Medulla oblongata (tissue), 1 donor: Measurements from ENCODE around the gene ANGEL1.

ENCODE experiments used
- DNase-seq: peaks from one replicate; pipeline ENCODE4 v3.0.0-alpha.2; 2015; ENCODE audit errors: extremely low spot score

Gene ANGEL1

GRCh38 chr14:76765461-76765931, 47.2 kb downstream of the ANGEL1 start:
- no peak for DNase-seq

GRCh38 chr14:76763096-76764041, 49.3 kb downstream of the ANGEL1 start:
- peak; percentile 80 for DNase-seq

- peak; percentile 56 for DNase-seq
Measured at GRCh38 chr14:76762411-76763095, 50.1 kb downstream of the ANGEL1 start.

DNA sequence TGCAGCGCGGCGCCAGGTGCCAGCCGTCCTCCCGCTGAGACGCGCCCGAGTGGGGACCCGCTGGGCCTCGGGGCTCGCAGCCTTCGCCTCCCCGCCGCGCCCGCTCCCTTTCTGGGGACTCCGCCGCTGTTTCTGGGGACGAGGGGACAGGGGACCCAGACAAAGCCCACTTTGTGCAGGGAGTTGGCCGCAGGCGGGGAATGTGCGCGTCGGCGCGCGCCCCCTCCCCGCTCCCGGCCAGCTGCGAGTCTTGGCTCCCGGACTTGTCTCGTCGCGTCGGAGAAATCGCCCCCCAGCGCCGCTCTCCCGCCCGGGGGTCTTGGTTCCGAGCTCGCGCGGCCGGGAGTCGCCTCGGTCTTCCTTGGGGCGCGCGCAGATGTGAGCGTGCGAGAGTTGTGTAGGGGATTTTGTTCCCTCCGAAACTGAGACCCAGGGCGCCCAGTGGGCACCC, 50.7 kb downstream of the ANGEL1 start:
- DNase-seq: no peak

DNA sequence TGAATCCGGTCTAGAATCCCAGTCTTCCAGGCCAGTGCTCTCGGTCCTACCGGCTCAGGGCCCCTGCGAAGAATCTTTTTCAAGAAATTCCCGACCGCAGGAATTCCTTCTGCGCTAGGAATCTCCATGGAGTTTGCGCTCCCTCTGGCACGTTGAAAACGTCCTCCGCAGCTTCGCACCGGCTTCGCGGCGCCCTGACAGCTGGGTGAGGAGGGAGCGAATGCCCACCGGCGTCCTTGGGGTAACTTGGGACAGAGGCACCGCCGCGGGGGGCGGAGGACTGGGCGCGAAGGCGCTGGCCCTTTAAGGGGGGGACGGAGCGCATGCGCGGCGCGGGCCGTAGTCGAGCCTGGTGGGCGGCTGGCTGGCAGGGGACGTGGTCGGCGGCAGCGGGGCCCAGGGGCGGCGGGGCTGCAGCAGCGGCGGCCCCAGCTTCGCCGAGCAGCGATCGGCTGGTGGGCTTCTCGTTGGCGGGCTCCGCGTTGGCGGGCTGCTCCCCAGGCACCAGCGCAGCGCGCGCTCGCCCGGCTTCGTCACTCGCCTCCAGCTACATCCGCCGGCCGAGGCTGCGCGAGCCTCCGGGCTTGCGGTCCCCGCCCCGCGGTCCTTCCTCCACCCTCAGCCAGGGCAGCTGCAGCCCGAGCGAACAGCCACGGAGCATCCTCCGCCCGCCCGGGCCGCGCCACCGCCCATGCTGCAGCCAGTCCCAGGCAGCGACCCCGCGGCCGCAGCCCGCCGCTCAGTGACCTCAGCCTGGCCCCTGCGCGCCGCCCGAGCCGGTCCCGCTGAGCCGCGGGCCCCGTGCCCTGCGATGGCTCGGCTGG, 51.3 kb downstream of the ANGEL1 start, which contains the start of gene VASH1:
TSS of gene VASH1 (plus strand) at position 333 of the 824 bp plus-strand sequence. CDS start 1,354 bp downstream, outside the sequence.
- peak; percentile 63 for DNase-seq

DNA sequence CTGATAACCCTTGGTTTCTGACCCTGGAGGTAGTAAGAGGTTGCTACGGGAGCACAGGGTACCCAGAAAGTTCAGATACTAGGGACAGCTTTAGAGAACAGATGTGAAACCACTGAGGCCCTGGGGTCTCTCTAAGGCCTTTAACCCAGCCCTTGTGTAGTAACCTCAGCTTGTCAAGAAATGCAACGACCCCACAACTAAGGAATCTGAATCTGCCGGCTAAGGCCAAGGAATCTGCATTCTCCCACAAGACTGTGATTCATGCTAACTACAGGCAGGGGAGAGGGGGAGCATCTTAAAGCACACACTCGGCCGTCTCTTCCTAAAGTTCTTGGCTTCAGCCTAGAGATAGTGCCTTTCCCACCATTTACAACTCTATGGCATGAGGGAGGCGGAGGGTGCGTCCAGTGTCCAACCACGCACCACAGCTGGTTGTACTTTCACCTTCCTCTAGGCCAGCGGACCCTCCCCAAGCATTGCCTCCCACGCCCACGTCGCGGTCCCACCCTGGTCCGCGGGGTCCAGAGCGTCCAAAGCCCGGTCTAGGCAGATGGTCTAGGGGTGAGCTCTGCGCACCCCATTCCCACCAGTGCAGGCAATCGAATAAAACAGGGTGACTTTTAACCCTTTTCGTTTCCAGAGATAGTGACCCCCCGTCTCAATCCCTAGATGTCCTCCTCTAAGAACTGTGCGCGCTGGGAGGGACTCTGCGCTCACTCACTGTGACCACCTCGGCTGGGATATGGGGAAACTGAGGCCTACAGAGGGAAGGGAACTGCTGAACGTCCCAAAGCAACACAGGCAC, 52.1 kb downstream of the ANGEL1 start:
- peak; percentile 2 for DNase-seq

DNA sequence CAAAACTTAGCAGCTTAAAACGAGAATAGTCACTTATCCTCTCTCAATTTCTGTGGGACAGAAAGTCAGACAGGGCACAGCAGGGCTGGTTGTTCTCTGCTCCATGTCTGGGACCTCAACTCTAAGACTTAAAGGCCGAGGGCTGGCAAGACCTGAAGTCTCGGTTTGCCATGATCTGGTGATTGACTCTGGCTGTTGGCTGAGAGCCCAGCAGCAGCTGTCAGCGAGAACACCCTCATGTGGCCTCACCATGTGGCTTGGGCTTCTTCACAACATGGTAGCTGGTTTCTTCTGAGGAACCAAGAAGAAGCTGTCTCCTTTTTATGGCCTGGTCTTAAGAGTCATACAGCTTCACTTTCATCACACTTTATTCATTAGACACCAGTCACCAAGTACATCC, 53.1 kb downstream of the ANGEL1 start:
- DNase-seq: peak; percentile 9

- no peak for DNase-seq
Measured at GRCh38 chr14:76756371-76756750, 56.3 kb downstream of the ANGEL1 start.

- DNase-seq: no peak
Measured at GRCh38 chr14:76755610-76756370, 56.9 kb downstream of the ANGEL1 start.

GRCh38 chr14:76754586-76754985, 58.1 kb downstream of the ANGEL1 start:
- DNase-seq: no peak

- DNase-seq: peak; percentile 52
Measured at GRCh38 chr14:76753541-76754198, 59.0 kb downstream of the ANGEL1 start.

DNA sequence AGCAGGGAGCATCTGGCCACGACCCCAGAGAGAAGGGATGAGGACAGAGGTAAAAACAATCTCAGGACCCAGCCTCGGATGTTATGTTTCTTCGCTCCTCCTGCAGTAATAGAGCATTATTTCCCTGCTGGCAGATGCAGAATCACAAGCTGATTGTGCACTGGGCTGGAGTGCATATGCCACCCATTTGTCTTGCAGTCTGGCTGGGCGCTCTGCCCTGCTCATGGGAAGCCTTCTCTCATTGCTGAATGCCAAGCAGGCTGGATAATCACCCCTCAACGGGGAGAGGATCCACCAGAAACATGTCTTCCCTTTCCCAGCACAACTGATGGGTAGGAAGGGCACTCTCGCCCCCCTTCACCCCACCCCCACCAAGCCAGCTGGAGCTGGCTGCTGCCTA, 59.9 kb downstream of the ANGEL1 start:
- DNase-seq: peak; percentile 90

- peak; percentile 67 for DNase-seq
Measured at GRCh38 chr14:76742966-76743365, 69.7 kb downstream of the ANGEL1 start.

DNA sequence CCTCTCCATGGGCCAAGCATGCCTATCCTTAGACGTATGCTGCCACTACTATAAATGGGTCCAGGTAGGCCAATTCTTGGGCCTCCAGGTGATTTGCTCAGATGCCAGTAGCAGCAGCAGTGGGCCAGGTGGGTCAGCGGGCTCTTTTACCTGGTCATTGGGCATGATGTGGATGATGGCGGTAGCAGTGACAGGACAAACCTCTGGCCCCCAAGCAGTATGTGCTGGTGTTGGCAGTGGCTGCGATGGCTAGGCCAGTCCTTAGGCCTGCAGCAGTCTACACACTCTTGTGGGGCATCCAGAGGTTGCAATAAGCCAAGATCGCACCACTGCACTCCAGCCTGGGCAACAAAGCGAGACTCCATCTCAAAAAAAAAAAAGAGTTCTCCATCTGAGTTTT, 70.5 kb downstream of the ANGEL1 start:
- DNase-seq: no peak

DNA sequence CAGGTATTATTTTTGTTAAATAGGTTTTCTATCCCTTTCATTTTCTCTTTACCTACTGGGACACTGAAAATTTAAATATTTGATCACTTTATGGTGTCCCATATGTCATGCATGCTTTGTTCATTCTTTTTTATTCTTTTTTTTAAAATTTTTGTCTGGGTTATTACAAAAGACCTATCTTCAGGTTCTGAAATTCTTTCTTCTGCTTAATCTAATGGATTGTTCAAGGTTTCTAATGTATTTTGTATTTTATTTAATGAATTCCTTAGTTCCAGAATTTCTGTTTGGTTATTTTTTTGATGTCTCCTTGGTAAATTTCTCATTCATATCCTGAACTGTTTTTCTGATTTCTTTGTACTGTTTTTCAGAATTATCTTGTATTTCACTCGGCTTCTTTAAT, 71.6 kb downstream of the ANGEL1 start:
- DNase-seq: no peak
